Progenitor cell of endocrine pancreas (in vitro differentiated cells): ENCODE data around the gene PROCA1. TPM values are rescaled to one million over a fixed set of nuclear protein-coding genes. Genes with fewer than 3 reads are reported as not detected.
"Not testable (repeated sequence)": the region's sequence is repeated elsewhere in the genome, so short reads cannot be mapped to it uniquely, and the experiment has no call there.

Experiments used
- DNase-seq: peaks from one replicate; pipeline ENCODE4 v3.0.0; 2021; ENCODE audit warnings: low spot score; ENCODE audit not compliant: unreplicated experiment
- H3K27ac Mint-ChIP-seq: 2 replicates; pipeline ENCODE4 v1.8.0; 2021; ENCODE audit warnings: mild to moderate bottlenecking, moderate library complexity, mixed read lengths
- H3K27me3 Mint-ChIP-seq: 2 replicates; pipeline ENCODE4 v1.8.0; 2021; ENCODE audit warnings: mixed read lengths
- H3K36me3 Mint-ChIP-seq: 2 replicates; pipeline ENCODE4 v1.8.0; 2022; ENCODE audit warnings: mixed read lengths; ENCODE audit not compliant: insufficient read depth
- H3K4me1 Mint-ChIP-seq: 2 replicates; pipeline ENCODE4 v1.8.0; 2021; ENCODE audit warnings: low read depth, mixed read lengths
- H3K4me3 Mint-ChIP-seq: 2 replicates; pipeline ENCODE4 v1.8.0; 2021; ENCODE audit warnings: low read depth, mild to moderate bottlenecking, moderate library complexity, mixed read lengths
- H3K9me3 Mint-ChIP-seq: 2 replicates; pipeline ENCODE4 v1.8.0; 2021; ENCODE audit warnings: low read depth, mixed read lengths
- CTCF ChIP-seq: fragments of 200-600 bp; sonication (generic); IDR thresholded peaks from one replicate; pipeline ENCODE4 v1.5.0; 2021; ENCODE audit warnings: antibody characterized with exemption, mild to moderate bottlenecking; ENCODE audit not compliant: unreplicated experiment
- total RNA-seq: library from RNA; stranded (reverse); gene quantifications from 2 replicates; pipeline ENCODE4 v1.2.1, GENCODE V29; 2021

The PROCA1 gene
- total RNA-seq, 1 donor from 2014 or later = 16.3 TPM

- no peak for TF ChIP-seq CTCF
- peaks cover 6% of the 10 kb centered on the region for H3K36me3 Mint-ChIP-seq
- no peak for DNase-seq
- H3K9me3 Mint-ChIP-seq = no peaks in the 10 kb centered on the region
- no peaks in the 10 kb centered on the region for H3K4me1 Mint-ChIP-seq
- no peaks in the 10 kb centered on the region for H3K27me3 Mint-ChIP-seq
- H3K4me3 Mint-ChIP-seq = no peak overlapping the region
- H3K27ac Mint-ChIP-seq = no peak overlapping the region
Measured at GRCh38 chr17:28737316-28737715, 25.6 kb upstream of the PROCA1 start.

- not testable (repeated sequence) for H3K36me3 Mint-ChIP-seq, H3K27ac Mint-ChIP-seq
Measured at GRCh38 chr17:28735913-28736769, 24.5 kb upstream of the PROCA1 start.

GRCh38 chr17:28735242-28735722 is 23.6 kb upstream of the PROCA1 start:
- TF ChIP-seq CTCF = no peak
- no peak overlapping the region for H3K4me3 Mint-ChIP-seq
- H3K36me3 Mint-ChIP-seq = peaks cover 6% of the 10 kb centered on the region
- H3K27ac Mint-ChIP-seq = no peak overlapping the region
- no peaks in the 10 kb centered on the region for H3K27me3 Mint-ChIP-seq
- H3K4me1 Mint-ChIP-seq = no peaks in the 10 kb centered on the region
- DNase-seq = no peak
- H3K9me3 Mint-ChIP-seq = no peaks in the 10 kb centered on the region

More at GRCh38 chr17:28735913-28736769, 24.5 kb upstream of the PROCA1 start:
- not testable (repeated sequence) for H3K27me3 Mint-ChIP-seq, H3K4me1 Mint-ChIP-seq, H3K4me3 Mint-ChIP-seq, H3K9me3 Mint-ChIP-seq, DNase-seq

- TF ChIP-seq CTCF = no peak
- Mint-ChIP-seq H3K9me3 (no peaks in the 10 kb centered on the region), H3K27me3 (no peaks in the 10 kb centered on the region), H3K27ac (no peak overlapping the region), H3K36me3 (peaks cover 5% of the 10 kb centered on the region), H3K4me3 (no peak overlapping the region), H3K4me1 (no peaks in the 10 kb centered on the region)
- no peak for DNase-seq
Measured at GRCh38 chr17:28734712-28735241, 23.1 kb upstream of the PROCA1 start.

- no peaks in the 10 kb centered on the region for H3K9me3 Mint-ChIP-seq
- H3K36me3 Mint-ChIP-seq = peaks cover 2% of the 10 kb centered on the region
- TF ChIP-seq CTCF = no peak
- no peaks in the 10 kb centered on the region for H3K27me3 Mint-ChIP-seq
- H3K27ac Mint-ChIP-seq = no peak overlapping the region
- no peak for DNase-seq
- H3K4me1 Mint-ChIP-seq = peaks cover 3% of the 10 kb centered on the region
- H3K4me3 Mint-ChIP-seq = no peak overlapping the region
Measured at GRCh38 chr17:28733346-28733745, 21.7 kb upstream of the PROCA1 start.

GRCh38 chr17:28729950-28730330 is 18.3 kb upstream of the PROCA1 start:
- no peaks in the 10 kb centered on the region for H3K9me3 Mint-ChIP-seq
- H3K36me3 Mint-ChIP-seq = no peaks in the 10 kb centered on the region
- peaks cover 14% of the 10 kb centered on the region for H3K4me1 Mint-ChIP-seq
- no peak overlapping the region for H3K4me3 Mint-ChIP-seq
- DNase-seq = no peak
- no peaks in the 10 kb centered on the region for H3K27me3 Mint-ChIP-seq
- H3K27ac Mint-ChIP-seq = peak overlapping the region; percentile 1
- TF ChIP-seq CTCF = no peak
